Neuron (in vitro differentiated cells): ENCODE data around the gene FRG2C.

Experiments used
- H2AFZ ChIP-seq: one replicate; pipeline ENCODE4 v1.6.1; 2013; ENCODE audit warnings: low read depth, mild to moderate bottlenecking, inconsistent platforms, low read length, moderate library complexity
- H3K27me3 ChIP-seq: one replicate; pipeline ENCODE4 v1.6.1; 2013; ENCODE audit warnings: low read length; ENCODE audit not compliant: insufficient read depth
- H3K36me3 ChIP-seq: one replicate; pipeline ENCODE4 v1.6.1; 2013; ENCODE audit warnings: low read length; ENCODE audit not compliant: insufficient read depth
- H3K4me1 ChIP-seq: one replicate; pipeline ENCODE4 v1.6.1; 2013; ENCODE audit warnings: low read length; ENCODE audit not compliant: insufficient read depth
- H3K4me3 ChIP-seq: 2 replicates; pipeline ENCODE4 v1.5.1; 2013; ENCODE audit warnings: mild to moderate bottlenecking, low read length, moderate library complexity
- H3K9me3 ChIP-seq: one replicate; pipeline ENCODE4 v1.6.1; 2013; ENCODE audit warnings: low read length

FRG2C gene

GRCh38 chr3:75687323-75687722 lies 23.2 kb downstream of the FRG2C start:
- Histone ChIP-seq H2AFZ (no peak overlapping the region), H3K36me3 (no peaks in the 10 kb centered on the region), H3K27me3 (no peaks in the 10 kb centered on the region), H3K9me3 (no peaks in the 10 kb centered on the region), H3K4me3 (no peak overlapping the region), H3K4me1 (no peaks in the 10 kb centered on the region)

- H3K9me3 ChIP-seq = no peaks in the 10 kb centered on the region
- H3K36me3 ChIP-seq = no peaks in the 10 kb centered on the region
- no peaks in the 10 kb centered on the region for H3K4me1 ChIP-seq
- H3K4me3 ChIP-seq = no peak overlapping the region
- H2AFZ ChIP-seq = no peak overlapping the region
- no peaks in the 10 kb centered on the region for H3K27me3 ChIP-seq
These were observed 27.9 kb downstream of the FRG2C start for GRCh38 chr3:75692061-75692460.
